Activated B cell treated with CpG ODN at 0.5 μM for 24 hours (primary cell): ENCODE data around the gene PALM. TPM values are rescaled to one million over a fixed set of nuclear protein-coding genes. Genes with fewer than 3 reads are reported as not detected.

Source experiments
- ATAC-seq: fragments of 200-7000 bp; cut with Tn5 transposase; one replicate; pipeline ENCODE4 v1.10.0; 2021; ENCODE audit warnings: low read depth, mild to moderate bottlenecking, moderate library complexity
- CTCF ChIA-PET: fragments of 350-600 bp; sonication (Branson Sonifier 250); formaldehyde crosslinking; loops from one replicate; lab custom pipeline; 2021; ENCODE audit warnings: antibody characterized with exemption; lab: Charles Lee
- POLR2A ChIA-PET: fragments of 350-600 bp; sonication (Branson Sonifier 250); formaldehyde crosslinking; loops from one replicate; lab custom pipeline; 2021; ENCODE audit warnings: antibody characterized with exemption; lab: Charles Lee
- DNase-seq: peaks from one replicate; pipeline ENCODE4 v3.0.0; 2022
- H3K27ac Mint-ChIP-seq: one replicate; pipeline ENCODE4 v1.8.0; 2020; ENCODE audit warnings: mixed read lengths
- H3K27me3 Mint-ChIP-seq: one replicate; pipeline ENCODE4 v1.8.0; 2021; ENCODE audit warnings: mixed read lengths
- H3K36me3 Mint-ChIP-seq: one replicate; pipeline ENCODE4 v1.8.0; 2021; ENCODE audit warnings: low read depth, mixed read lengths
- H3K4me1 Mint-ChIP-seq: one replicate; pipeline ENCODE4 v1.8.0; 2021; ENCODE audit warnings: mixed read lengths
- H3K4me3 Mint-ChIP-seq: one replicate; pipeline ENCODE4 v1.8.0; 2020; ENCODE audit warnings: mild to moderate bottlenecking, mixed read lengths
- H3K9me3 Mint-ChIP-seq: one replicate; pipeline ENCODE4 v1.8.0; 2020; ENCODE audit warnings: mixed read lengths
- intact Hi-C: fragments of 100-400 bp; cut with micrococcal nuclease; formaldehyde crosslinking; loops from one replicate; pipeline ENCODE4 v1.15.1; 2024
- total RNA-seq: library from RNA; stranded (reverse); gene quantifications from 2 replicates; pipeline ENCODE4 v1.2.3, GENCODE V29; 2022
- TF ChIP-seq, protein P1 (sequence below): fragments of 200-600 bp; IDR thresholded peaks from one replicate; pipeline ENCODE4 v1.8.0; 2022; ENCODE audit warnings: antibody characterized with exemption, mild to moderate bottlenecking

The PALM gene
- total RNA-seq, 1 donor from 2014 or later = not detected

- DNase-seq = no peak
- no peak for ATAC-seq
- ChIA-PET POLR2A (no interaction called here), CTCF (no interaction called here)
- Mint-ChIP-seq H3K36me3 (no peaks in the 10 kb centered on the region), H3K9me3 (no peaks in the 10 kb centered on the region), H3K4me3 (no peak overlapping the region), H3K27ac (no peak overlapping the region), H3K4me1 (no peaks in the 10 kb centered on the region), H3K27me3 (no peaks in the 10 kb centered on the region)
- intact Hi-C loops = no loop called here
- TF ChIP-seq, protein P1, sequence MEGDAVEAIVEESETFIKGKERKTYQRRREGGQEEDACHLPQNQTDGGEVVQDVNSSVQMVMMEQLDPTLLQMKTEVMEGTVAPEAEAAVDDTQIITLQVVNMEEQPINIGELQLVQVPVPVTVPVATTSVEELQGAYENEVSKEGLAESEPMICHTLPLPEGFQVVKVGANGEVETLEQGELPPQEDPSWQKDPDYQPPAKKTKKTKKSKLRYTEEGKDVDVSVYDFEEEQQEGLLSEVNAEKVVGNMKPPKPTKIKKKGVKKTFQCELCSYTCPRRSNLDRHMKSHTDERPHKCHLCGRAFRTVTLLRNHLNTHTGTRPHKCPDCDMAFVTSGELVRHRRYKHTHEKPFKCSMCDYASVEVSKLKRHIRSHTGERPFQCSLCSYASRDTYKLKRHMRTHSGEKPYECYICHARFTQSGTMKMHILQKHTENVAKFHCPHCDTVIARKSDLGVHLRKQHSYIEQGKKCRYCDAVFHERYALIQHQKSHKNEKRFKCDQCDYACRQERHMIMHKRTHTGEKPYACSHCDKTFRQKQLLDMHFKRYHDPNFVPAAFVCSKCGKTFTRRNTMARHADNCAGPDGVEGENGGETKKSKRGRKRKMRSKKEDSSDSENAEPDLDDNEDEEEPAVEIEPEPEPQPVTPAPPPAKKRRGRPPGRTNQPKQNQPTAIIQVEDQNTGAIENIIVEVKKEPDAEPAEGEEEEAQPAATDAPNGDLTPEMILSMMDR = no peak
These were observed 39.5 kb downstream of the PALM start for GRCh38 chr19:748274-748598.

DNA sequence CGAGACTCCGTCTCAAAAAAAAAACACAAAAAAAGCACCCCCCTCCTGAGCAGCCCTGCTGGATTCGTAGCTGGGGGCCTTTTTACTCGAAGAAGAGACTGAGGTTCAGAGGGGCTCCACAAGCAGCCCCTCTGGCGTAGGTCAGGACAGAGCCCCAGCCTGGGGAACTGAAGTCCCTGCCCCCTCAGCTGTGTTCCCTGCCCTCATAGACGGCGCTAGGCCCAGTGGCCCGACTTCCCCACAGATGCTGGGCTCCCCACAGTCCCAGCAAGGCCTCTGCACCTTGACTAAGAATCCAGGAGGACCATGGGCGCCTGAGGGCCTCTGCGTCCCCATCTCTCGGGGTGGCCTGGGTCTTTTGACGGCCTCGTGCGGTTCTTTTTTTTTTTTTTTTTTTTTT, 41.1 kb downstream of the PALM start:
- ATAC-seq = no peak
- no peaks in the 10 kb centered on the region for H3K4me1 Mint-ChIP-seq
- H3K4me3 Mint-ChIP-seq = no peak overlapping the region
- ChIA-PET CTCF (no interaction called here), POLR2A (interaction anchor here (0.5 kb wide), 1 partner anchor 9 kb away, joined by 5 read pairs; no protein-coding TSS in a partner anchor)
- H3K27ac Mint-ChIP-seq = no peak overlapping the region
- H3K9me3 Mint-ChIP-seq = no peaks in the 10 kb centered on the region
- no peaks in the 10 kb centered on the region for H3K27me3 Mint-ChIP-seq
- DNase-seq = no peak
- intact Hi-C loops = no loop called here
- TF ChIP-seq, protein P1 = no peak
- H3K36me3 Mint-ChIP-seq = no peaks in the 10 kb centered on the region

GRCh38 chr19:750640-751423, 42.1 kb downstream of the PALM start, which contains the start of gene MISP:
MISP (plus strand) TSS chr19:751112; CDS start chr19:756947, 5,835 bp downstream.
- ChIA-PET POLR2A (no interaction called here), CTCF (no interaction called here)
- DNase-seq (no peak), ATAC-seq (no peak)
- H3K9me3 Mint-ChIP-seq = no peaks in the 10 kb centered on the region
- H3K27me3 Mint-ChIP-seq = no peaks in the 10 kb centered on the region
- intact Hi-C loops = no loop called here
- TF ChIP-seq, protein P1 = no peak
- H3K4me1 Mint-ChIP-seq = no peaks in the 10 kb centered on the region
- H3K4me3 Mint-ChIP-seq = no peak within 1 kb of the TSS
- H3K36me3 Mint-ChIP-seq = no peaks in the 10 kb centered on the region
- H3K27ac Mint-ChIP-seq = no peak within 1 kb of the TSS

DNA sequence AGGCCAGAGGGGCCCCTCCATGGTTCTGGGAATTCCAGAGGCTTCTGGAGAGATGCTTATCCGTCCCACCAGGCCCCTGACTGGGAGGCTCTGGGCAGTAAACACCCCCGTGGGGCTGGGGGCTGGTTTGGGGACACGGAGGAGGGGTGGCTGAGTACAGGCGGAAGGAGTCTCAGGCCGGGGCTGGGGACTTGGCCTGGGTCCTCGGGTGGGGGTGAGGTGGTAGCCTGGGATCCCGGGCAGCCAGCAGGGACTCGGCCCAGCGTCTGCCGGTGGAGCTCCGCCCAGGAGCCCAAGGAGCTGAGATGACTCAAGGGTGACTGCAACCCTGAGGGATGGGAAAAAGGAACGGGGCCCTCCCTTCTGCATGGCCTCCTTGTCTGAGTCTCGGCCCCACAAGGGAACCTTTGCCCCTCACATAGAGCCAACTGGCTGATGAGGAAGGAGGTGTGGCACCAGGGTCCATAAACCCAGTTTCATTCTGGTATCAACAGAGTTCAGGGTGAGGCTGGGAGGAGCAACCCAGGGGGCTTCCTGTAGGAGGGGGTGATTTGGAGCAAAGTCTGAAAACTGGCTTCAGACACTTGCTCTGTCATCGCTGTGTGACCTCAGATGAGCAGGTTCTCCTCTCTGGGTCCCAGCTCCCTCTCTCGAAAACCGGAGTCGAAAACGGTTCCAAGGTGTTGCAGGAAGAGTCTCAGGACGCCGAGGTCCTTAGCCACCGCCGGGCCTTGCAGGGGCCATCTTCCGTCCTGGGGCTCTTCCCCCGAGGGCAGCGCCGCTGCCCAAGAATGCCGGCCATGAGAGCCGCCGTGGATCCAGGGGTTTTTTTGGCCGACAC, 43.0 kb downstream of the PALM start:
- DNase-seq (no peak), ATAC-seq (no peak)
- H3K36me3 Mint-ChIP-seq = no peaks in the 10 kb centered on the region
- H3K27me3 Mint-ChIP-seq = no peaks in the 10 kb centered on the region
- TF ChIP-seq, protein P1 = no peak
- H3K9me3 Mint-ChIP-seq = no peaks in the 10 kb centered on the region
- CTCF ChIA-PET = no interaction called here
- H3K4me1 Mint-ChIP-seq = no peaks in the 10 kb centered on the region
- intact Hi-C loops = no loop called here
- H3K27ac Mint-ChIP-seq = no peak overlapping the region
- POLR2A ChIA-PET = no interaction called here
- H3K4me3 Mint-ChIP-seq = no peak overlapping the region
